Tibial nerve (tissue), 3 donors: ENCODE results near the gene FAM193B.

ENCODE experiments used
- POLR2A ChIP-seq, 2 donors: fragments of 450-650 bp; IDR thresholded peaks; one replicate each; pipeline ENCODE4 v1.6.1; 2017; ENCODE audit warnings: antibody characterized with exemption in 2 of 2, mild to moderate bottlenecking in 2 of 2, moderate library complexity in 2 of 2
- TF ChIP-seq, protein P1 (sequence below), 5 experiments: fragments of 200-600 bp in 3 of 5; fragments of 450-650 bp in 2 of 5; sonication (generic) in 3 of 5; IDR thresholded peaks; one replicate each; pipeline ENCODE4 v1.5.1; 2016 to 2019; ENCODE audit warnings: antibody characterized with exemption in 5 of 5, mild to moderate bottlenecking in 3 of 5, moderate library complexity in 2 of 5

DNA sequence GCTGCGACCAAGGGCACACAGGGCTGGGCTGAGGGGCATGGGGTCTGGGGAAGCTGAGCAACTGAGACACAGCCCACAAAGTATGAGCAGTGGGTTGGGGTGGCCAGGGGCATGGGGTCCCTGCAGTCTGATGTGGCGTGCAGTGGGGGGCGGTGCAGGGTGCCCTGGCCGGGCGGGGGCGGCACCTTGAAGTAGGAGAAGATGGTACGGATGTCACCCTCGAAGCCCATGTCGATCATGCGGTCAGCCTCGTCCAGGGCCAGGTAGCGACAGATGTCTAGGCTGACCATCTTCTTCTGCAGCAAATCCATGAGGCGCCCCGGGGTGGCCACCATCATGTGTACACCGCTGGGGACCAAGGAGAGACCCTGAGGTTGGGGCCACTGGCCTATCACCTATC is 40.9 kb downstream of the FAM193B start:
- TF ChIP-seq, protein P1, sequence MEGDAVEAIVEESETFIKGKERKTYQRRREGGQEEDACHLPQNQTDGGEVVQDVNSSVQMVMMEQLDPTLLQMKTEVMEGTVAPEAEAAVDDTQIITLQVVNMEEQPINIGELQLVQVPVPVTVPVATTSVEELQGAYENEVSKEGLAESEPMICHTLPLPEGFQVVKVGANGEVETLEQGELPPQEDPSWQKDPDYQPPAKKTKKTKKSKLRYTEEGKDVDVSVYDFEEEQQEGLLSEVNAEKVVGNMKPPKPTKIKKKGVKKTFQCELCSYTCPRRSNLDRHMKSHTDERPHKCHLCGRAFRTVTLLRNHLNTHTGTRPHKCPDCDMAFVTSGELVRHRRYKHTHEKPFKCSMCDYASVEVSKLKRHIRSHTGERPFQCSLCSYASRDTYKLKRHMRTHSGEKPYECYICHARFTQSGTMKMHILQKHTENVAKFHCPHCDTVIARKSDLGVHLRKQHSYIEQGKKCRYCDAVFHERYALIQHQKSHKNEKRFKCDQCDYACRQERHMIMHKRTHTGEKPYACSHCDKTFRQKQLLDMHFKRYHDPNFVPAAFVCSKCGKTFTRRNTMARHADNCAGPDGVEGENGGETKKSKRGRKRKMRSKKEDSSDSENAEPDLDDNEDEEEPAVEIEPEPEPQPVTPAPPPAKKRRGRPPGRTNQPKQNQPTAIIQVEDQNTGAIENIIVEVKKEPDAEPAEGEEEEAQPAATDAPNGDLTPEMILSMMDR (IDR thresholded peaks at IDR 0.05), result no peak
- no peak for TF ChIP-seq POLR2A (IDR thresholded peaks at IDR 0.05)
